GM19099 (cell line): ENCODE results near the gene SLC22A4.

Experiments
- POLR2A ChIP-seq: IDR thresholded peaks from 3 replicates; pipeline ENCODE4 v1.6.1; 2011; ENCODE audit warnings: low read depth; ENCODE audit not compliant: insufficient read length; ENCODE audit errors: extremely low read depth

Gene SLC22A4

DNA sequence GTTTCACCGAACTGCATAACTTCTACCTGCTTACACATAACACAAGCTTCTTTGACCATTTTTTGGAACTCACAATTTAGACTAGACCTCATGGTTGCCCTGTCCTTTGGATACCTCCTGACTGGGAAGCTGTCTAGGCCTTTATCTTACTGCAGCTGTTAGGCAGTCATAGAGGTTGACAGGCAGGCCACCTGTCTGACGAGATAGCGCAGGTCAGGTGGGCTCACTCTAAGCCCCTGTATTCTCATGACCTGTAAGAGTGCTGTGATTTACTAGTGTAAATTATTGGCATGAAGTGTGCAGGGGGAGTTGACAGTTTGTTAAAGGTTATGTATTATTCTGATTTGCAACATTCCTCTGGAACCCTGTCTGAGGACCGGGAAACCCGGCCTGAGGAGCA lies 29.0 kb downstream of the SLC22A4 start:
- TF ChIP-seq POLR2A, result no peak

GRCh38 chr5:132325691-132326090 lies 31.5 kb downstream of the SLC22A4 start:
- no peak for TF ChIP-seq POLR2A

- TF ChIP-seq POLR2A, result no peak
These were observed 33.2 kb downstream of the SLC22A4 start for GRCh38 chr5:132327252-132327955.

GRCh38 chr5:132334812-132335211 lies 40.6 kb downstream of the SLC22A4 start:
- no peak for TF ChIP-seq POLR2A

- TF ChIP-seq POLR2A, result no peak
These were observed 41.2 kb downstream of the SLC22A4 start for GRCh38 chr5:132335402-132335801.

- no peak for TF ChIP-seq POLR2A
These were observed 45.3 kb downstream of the SLC22A4 start for GRCh38 chr5:132339502-132339901.

DNA sequence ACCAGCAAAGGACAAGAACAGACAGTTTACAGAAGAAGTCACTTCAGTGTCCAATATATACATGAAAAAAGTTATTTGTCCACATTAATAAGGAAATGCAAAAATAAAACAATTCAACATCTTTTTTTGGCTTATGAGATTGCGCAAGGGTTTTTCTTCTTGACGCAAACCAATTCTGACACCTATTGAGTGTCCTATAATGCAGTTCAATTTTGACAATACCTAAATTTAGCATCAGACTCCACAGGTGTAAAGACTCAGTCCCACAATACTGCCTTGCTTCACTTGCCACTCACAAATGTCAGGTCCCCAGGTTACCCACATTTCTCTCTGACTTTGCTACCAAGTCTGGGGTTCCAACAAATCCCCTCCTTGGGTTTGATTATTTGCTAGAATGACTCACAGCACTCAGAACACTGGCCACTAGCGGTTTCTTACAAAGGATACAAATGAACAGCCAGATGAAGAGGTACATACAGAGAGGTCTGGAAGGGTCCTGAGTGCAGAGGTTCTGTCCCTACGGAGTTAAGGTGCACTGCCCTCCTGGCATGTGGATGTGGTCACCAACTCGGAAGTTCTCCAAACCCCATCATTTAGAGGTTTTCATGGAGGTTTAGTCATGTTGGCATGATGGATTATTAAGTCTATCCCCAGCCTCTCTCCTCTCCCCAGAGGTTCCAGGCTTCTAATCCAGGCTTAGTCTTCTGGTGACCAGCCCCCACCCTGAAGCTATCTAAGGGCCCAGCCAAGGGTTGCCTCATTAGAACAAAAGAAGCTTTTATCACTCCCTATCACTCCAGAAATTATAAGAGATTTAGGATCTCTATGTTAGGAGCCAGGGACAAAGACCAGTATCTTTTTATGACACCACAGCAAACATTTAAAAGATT lies 48.3 kb downstream of the SLC22A4 start:
- TF ChIP-seq POLR2A, result no peak

DNA sequence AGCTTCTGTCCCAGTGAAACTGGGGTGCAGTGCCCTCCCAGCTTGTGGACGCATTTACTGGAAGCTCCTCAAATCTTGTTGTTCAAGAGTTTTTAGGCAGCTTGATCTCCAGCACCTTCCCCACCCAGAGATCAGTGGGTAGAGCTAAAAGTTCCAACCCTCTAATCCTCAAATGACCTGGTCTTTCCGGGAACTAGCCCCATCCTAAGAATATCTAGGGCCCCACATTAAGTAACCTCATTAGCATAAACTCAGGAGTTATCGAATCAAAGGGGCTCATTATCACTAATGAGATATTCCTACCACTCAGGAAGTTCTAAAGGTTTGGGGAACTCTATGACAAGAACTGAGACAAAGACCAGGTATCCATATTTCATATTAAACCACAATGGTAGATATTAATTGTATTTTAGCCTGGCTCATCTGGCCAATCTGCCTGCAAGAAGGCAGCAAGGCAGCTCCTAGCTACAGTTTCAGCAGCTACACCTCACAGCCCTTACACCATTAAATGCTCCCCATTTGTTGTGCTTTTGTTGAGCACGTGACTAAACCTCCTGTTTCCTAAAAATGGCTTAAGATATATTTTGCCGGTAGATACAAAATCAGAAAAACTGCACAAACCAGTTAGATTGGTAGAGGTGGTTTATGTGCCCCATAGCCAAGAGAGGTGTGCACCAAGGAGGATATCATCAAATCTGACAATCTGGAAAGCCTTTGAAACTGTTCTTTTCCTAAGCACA lies 50.8 kb downstream of the SLC22A4 start:
- TF ChIP-seq POLR2A, result no peak

DNA sequence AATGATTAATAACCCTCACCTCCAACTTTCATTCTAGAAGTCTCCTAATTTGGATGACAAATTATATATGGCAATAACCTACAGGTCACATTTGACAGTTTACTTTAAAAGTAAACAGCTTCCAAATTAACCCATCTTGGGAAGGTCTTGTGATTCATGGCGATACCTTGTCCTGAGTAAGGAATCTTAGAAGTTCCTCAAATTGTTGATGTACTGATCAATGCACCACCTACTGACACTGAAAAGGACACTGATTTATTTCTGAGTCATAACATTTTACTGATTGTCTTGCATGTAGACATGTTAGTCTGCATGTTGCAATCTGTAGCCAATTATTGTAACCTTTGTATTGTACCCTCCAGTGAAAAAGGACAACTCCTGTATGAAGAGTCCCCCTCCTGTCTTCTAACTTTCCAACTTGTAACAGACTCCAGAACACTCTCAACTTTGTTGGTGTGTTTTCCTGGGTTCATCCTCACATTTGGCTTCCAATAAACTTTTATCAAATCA lies 59.3 kb downstream of the SLC22A4 start:
- TF ChIP-seq POLR2A, result no peak

GRCh38 chr5:132354381-132355139 lies 60.4 kb downstream of the SLC22A4 start:
- no peak for TF ChIP-seq POLR2A

- no peak for TF ChIP-seq POLR2A
These were observed 61.1 kb downstream of the SLC22A4 start for GRCh38 chr5:132355140-132355765.

GRCh38 chr5:132358775-132359174 lies 64.6 kb downstream of the SLC22A4 start:
- TF ChIP-seq POLR2A, result no peak

DNA sequence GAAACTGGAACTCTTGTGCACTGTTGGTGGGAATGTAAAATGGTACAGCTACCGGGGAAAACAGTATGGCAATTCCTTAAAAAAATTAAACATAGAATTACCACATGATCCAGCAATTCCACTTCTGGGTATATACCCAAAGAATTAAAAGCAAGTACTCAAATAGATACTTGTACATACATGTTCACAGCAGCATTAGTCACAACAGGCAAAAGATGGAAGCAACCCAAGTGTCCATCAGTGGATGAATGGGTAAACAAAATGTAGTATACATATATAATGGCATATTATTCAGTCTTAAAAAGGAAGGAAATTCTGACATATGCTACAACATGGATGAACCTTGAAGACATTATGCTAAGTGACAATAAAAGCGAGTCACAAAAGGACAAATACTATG lies 67.9 kb downstream of the SLC22A4 start:
- TF ChIP-seq POLR2A, result no peak
